Fibroblast of lung (primary cell): ENCODE results near the gene DLGAP1.

ENCODE experiments used
- CTCF ChIP-seq, 2 donors: IDR thresholded peaks in 1 of 2; conservative IDR thresholded peaks in 1 of 2; 1 replicate in 1 of 2; 2 replicates in 1 of 2; pipeline ENCODE4 v1.5.1; 2011 to 2012; ENCODE audit warnings: low read length in 2 of 2, control low read depth in 1 of 2, inconsistent platforms in 1 of 2, low read depth in 1 of 2, mild to moderate bottlenecking in 1 of 2
- EZH2 ChIP-seq: IDR thresholded peaks from 2 replicates; pipeline ENCODE4 v1.5.1; 2012; ENCODE audit warnings: low read length, control low read depth, mild to moderate bottlenecking; ENCODE audit errors: missing control alignments

GRCh38 chr18:4143585-4143984 lies 311.5 kb downstream of the DLGAP1 start:
- no peak for TF ChIP-seq CTCF (conservative IDR thresholded peaks at IDR 0.05 in 1 of 2, IDR thresholded peaks at IDR 0.05 in 1 of 2; ENCODE audit: low read depth in 1 of 2, low read length in 2 of 2)
- no peak for TF ChIP-seq EZH2
